Epithelial cell of umbilical artery (primary cell): ENCODE measurements around the gene KIF27. TPM values are rescaled to one million over a fixed set of nuclear protein-coding genes. Genes with fewer than 3 reads are reported as not detected.

Experiments used
- total RNA-seq: library from RNA; depleted of rRNA; stranded (reverse); fragments of >200 nt; gene quantifications from 2 replicates; pipeline ENCODE4 v1.2.3, GENCODE V29; 2014

Gene KIF27
- 2.9 and 4.1 TPM in 2 replicates for total RNA-seq

DNA sequence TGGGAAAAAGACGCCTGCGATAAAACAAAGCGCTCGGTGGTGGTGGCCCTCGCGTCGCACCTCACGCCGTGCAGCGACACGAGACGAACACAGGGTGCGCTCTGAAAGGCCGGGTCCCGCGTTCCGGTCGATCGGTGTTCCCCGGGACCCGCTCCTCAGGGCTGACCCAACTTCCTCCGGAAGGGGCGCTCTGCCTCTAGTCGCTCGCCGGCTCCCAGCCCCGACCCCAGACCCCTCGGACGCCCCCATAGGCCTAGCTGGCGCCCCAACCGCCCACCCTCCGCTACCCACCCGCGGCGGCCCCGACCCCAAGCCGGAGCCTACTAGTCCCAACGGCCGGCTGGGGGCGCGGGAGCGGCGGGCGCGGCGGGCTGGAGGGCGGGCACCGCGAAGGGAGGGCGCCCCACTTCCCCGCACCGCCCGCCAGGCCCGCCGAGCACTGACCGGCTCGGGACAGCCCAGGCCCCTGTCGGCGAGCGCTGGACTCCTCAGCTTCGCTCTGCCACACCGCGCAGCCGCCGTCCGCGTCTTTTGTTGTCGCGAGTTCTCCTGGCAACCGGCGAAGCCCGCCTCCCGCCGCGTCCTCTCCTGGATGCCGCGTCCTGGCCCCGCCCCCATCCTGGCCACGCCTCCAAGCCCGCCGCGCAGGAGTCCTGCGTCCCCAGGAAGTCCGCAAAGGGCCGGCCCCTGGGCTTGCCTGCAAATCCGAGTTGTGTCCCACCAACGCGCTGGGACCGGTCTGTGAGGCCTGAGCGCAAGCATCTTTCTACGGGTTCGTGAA lies at the start of gene KIF27:
KIF27 (minus strand) TSS at position 506 of the 781 bp plus-strand sequence. CDS start 5,841 bp downstream, outside the sequence.

DNA sequence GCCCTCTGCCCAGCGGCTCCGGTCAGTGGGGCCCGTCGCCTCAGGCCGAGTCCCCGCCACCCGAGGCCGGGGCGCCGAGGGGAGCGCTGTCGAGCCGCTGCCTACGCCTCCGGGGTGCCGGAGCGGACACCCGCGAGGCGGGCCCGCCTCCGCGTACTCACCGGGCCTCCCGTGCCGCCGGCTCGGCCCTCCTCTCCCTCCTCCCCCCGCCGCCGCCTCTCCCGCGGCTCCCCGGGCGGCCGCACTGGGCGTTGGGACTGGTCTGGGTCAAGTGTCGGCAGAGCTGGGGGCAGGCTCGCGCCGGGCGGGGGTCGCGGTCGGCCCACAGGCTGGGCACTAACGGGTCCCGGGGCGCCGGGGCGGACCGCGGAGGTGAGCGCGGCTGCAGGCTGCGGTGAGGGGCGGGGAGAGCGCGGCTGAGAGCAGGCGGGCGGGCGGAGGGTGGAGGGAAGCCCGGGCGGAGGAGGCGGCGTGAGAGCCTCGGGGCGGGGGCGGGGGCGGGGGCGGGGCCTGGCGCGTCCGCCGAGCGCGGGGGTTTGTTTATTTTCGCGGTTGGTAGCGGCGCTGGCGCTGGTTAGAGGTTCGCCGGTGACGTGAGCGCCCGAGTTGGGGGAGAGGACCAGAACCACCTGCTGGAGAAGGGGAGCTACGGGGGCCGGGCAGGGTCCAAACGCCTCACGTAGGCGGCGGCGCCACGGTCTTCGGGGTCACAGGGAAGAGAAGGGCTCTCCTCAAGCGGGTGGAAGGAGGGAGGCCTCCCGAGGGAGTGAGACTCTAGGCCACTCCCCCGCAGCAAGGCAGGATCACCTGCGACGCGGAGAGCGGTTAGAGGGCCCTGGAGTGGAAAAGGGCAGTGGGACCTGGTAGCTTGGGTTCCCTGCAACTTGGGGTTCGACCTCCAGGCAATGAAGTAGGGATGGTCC lies 103.6 kb downstream of the KIF27 start, which contains the start of gene GKAP1:
GKAP1 (minus strand) TSS at position 414 of the 923 bp plus-strand sequence. CDS start 11,252 bp downstream, outside the sequence.

Other genes with a start within 250 kb of the KIF27 start
- 93.2 and 111 TPM in 2 replicates for gene UBQLN1, start 213.5 kb downstream of the KIF27 start, total RNA-seq
- gene GKAP1, start 103.7 kb downstream of the KIF27 start, total RNA-seq = 0.65 and 2.1 TPM in 2 replicates
- gene HNRNPK, start 58.8 kb upstream of the KIF27 start, total RNA-seq = 741 and 777 TPM in 2 replicates
- gene RMI1, start 59.4 kb upstream of the KIF27 start, total RNA-seq = 8.8 and 9.7 TPM in 2 replicates